Neural progenitor cell (in vitro differentiated cells): ENCODE data around the gene SLC43A2.

ENCODE experiments used
- EZH2 ChIP-seq: fragments of 200-600 bp; sonication (generic); IDR thresholded peaks from 2 replicates; pipeline ENCODE4 v1.6.1; 2017; ENCODE audit warnings: antibody characterized with exemption, mild to moderate bottlenecking, moderate library complexity
- EZH2phosphoT487 ChIP-seq: fragments of 200-600 bp; sonication (generic); IDR thresholded peaks from 2 replicates; pipeline ENCODE4 v1.6.1; 2017; ENCODE audit warnings: antibody characterized with exemption

GRCh38 chr17:1617620-1618174 is 10.9 kb downstream of the SLC43A2 start:
- no peak for TF ChIP-seq EZH2
- TF ChIP-seq EZH2phosphoT487: no peak
